Kidney (tissue), 14 donors: ENCODE results near the gene ZNF493. TPM values are rescaled to one million over a fixed set of nuclear protein-coding genes. Genes with fewer than 3 reads are reported as not detected.

Experiments
- DNase-seq, 5 donors: peaks; one replicate each; pipeline ENCODE4 v3.0.0-alpha.2; 2013 to 2020
- FAIRE-seq: peaks from 2 replicates; lab custom pipeline; 2012; peaks lifted over from hg19 to GRCh38; lab: Jason Lieb, UNC
- H3K27ac ChIP-seq, 2 donors: one replicate each; pipeline ENCODE4 v1.7.0; 2013; ENCODE audit warnings: low read depth in 2 of 2, low read length in 2 of 2, inconsistent platforms in 1 of 2
- H3K27me3 ChIP-seq: one replicate; pipeline ENCODE4 v1.7.1; 2013; ENCODE audit warnings: low read length, inconsistent platforms; ENCODE audit not compliant: control insufficient read depth, insufficient read depth
- H3K36me3 ChIP-seq, 3 donors: one replicate each; pipeline versions ENCODE4 v1.7.0 to v1.7.1; 2013; ENCODE audit warnings: low read length in 3 of 3, control low read depth in 1 of 3, inconsistent platforms in 1 of 3; ENCODE audit not compliant: insufficient read depth in 3 of 3, control insufficient read depth in 2 of 3
- H3K4me1 ChIP-seq, 3 donors: one replicate each; pipeline versions ENCODE4 v1.7.0 to v1.7.1; 2013; ENCODE audit warnings: low read length in 3 of 3, inconsistent platforms in 1 of 3, low read depth in 1 of 3; ENCODE audit not compliant: control insufficient read depth in 2 of 3, insufficient read depth in 2 of 3
- H3K4me3 ChIP-seq, 3 donors: one replicate each; pipeline versions ENCODE4 v1.7.0 to v1.8.1; 2013; ENCODE audit warnings: low read length in 3 of 3, control low read depth in 1 of 3, inconsistent platforms in 1 of 3
- H3K9ac ChIP-seq, 3 donors: one replicate each; pipeline versions ENCODE4 v1.7.0 to v1.7.1; 2013; ENCODE audit warnings: low read length in 3 of 3, control low read depth in 1 of 3, inconsistent platforms in 1 of 3
- H3K9me3 ChIP-seq, 3 donors: one replicate each; pipeline versions ENCODE4 v1.7.0 to v1.7.1; 2013; ENCODE audit warnings: low read length in 3 of 3, control low read depth in 1 of 3, inconsistent platforms in 1 of 3; ENCODE audit not compliant: control insufficient read depth in 2 of 3, insufficient read depth in 1 of 3
- intact Hi-C: fragments of 100-400 bp; cut with DNase I; formaldehyde crosslinking; loops from one replicate; pipeline ENCODE4 v1.11.1; 2022
- polyA plus RNA-seq: library from polyadenylated mRNA; stranded (reverse); fragments of 350-450 nt; fragmentation: Illumina TruSeq; extraction: RNeasy Lipid Tissue Mini Kit (QIAGEN cat#74804); gene quantifications from one replicate; pipeline ENCODE4 v1.2.3, GENCODE V29; 2014; ENCODE audit warnings: low read depth, low replicate concordance; ENCODE audit not compliant: insufficient read depth
- total RNA-seq: library from RNA; stranded (reverse); fragmentation: NEBNext Ultra II Directional; extraction: Animal tissue kit (Norgen Biotek cat#: 25700); gene quantifications from one replicate; pipeline ENCODE4 v1.2.1, GENCODE V29; 2021
- TF ChIP-seq, protein P1 (sequence below): IDR thresholded peaks from 3 replicates; pipeline ENCODE4 v1.5.1; 2012; ENCODE audit warnings: mild to moderate bottlenecking, moderate library complexity, borderline replicate concordance; ENCODE audit not compliant: insufficient read depth; ENCODE audit errors: extremely low read depth
- donor health status: control.
- donor health status: control.
- donor health status: control.
- donor health status: control.
- donor health status: control.
- donor health status: DM: yes; HTN: yes; CAD: no.
- donor health status: Normal renal cell carcinoma (clear cell type).

The ZNF493 gene
- total and polyA plus RNA-seq, 2 donors from 2014 or later, result 7.1 to 26.7 TPM

DNA sequence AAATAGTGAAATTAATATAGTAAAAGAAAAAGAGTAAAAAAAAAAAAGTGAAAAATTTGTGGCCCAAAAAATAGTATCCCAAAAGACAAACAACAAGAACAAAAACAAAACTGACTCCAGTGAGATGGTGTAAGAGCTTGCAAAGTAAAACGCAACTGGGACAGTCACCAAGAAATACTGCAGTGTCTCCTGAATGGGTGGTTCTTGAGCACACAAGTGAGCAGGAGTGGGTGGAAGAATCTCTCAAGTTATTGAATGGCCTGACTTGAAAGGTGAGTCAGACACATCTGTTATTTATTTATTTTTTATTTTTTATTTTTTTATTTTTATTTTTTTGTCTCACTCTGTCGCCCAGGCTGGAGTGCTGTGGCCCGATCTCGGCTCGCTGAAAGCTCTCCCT, 1.9 kb downstream of the ZNF493 start:
- intact Hi-C loops, result no loop called here
- no peak for FAIRE-seq
- no peak overlapping the region for H3K4me3 ChIP-seq

GRCh38 chr19:21402303-21402985, 5.5 kb downstream of the ZNF493 start:
- Histone ChIP-seq H3K4me1 (peaks cover 0 to 7% (median 4%) of the 10 kb centered on the region in 3 donors), H3K36me3 (peaks cover 0 to 2% (median 0%) of the 10 kb centered on the region in 3 donors), H3K4me3 (no peak overlapping the region), H3K27me3 (no peaks in the 10 kb centered on the region), H3K9me3 (no peaks in the 10 kb centered on the region), H3K27ac (no peak overlapping the region), H3K9ac (no peak overlapping the region)
- intact Hi-C loops, result no loop called here
- TF ChIP-seq, protein P1, sequence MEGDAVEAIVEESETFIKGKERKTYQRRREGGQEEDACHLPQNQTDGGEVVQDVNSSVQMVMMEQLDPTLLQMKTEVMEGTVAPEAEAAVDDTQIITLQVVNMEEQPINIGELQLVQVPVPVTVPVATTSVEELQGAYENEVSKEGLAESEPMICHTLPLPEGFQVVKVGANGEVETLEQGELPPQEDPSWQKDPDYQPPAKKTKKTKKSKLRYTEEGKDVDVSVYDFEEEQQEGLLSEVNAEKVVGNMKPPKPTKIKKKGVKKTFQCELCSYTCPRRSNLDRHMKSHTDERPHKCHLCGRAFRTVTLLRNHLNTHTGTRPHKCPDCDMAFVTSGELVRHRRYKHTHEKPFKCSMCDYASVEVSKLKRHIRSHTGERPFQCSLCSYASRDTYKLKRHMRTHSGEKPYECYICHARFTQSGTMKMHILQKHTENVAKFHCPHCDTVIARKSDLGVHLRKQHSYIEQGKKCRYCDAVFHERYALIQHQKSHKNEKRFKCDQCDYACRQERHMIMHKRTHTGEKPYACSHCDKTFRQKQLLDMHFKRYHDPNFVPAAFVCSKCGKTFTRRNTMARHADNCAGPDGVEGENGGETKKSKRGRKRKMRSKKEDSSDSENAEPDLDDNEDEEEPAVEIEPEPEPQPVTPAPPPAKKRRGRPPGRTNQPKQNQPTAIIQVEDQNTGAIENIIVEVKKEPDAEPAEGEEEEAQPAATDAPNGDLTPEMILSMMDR, result no peak
- DNase-seq, result no peak
- FAIRE-seq, result no peak

More for the DNA sequence above, 1.9 kb downstream of the ZNF493 start:
- Histone ChIP-seq H3K27ac (no peak overlapping the region), H3K4me1 (peaks cover 0 to 7% (median 4%) of the 10 kb centered on the region in 3 donors), H3K9ac (no peak overlapping the region), H3K36me3 (peaks cover 0 to 2% (median 0%) of the 10 kb centered on the region in 3 donors), H3K27me3 (no peaks in the 10 kb centered on the region), H3K9me3 (no peaks in the 10 kb centered on the region)
- no peak for DNase-seq
- TF ChIP-seq, protein P1, result no peak

DNA sequence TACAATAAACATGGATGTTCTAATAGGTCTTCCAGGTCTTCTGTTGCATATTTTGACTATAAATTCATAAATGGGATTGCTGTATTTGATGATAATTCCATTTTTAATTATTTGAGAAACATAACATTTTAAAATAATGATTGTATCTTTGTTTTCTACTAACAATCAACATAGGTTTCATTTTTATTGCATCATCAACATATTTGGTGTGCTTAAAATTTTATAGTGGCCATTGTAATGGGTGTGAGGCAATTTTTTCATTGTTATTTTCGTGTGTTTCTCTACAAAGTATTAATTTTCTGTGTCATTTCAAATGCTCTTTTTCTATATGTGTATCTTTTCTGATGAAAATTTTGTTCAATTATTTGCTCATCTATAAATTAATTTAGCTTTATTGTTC, 13.2 kb downstream of the ZNF493 start:
- Histone ChIP-seq H3K27me3 (no peaks in the 10 kb centered on the region), H3K4me3 (no peak overlapping the region), H3K36me3 (peaks cover 6 to 15% (median 7%) of the 10 kb centered on the region in 3 donors), H3K27ac (no peak overlapping the region), H3K4me1 (no peaks in the 10 kb centered on the region), H3K9me3 (peaks cover 0 to 8% (median 2%) of the 10 kb centered on the region in 3 donors), H3K9ac (no peak overlapping the region)
- DNase-seq (no peak), FAIRE-seq (peak; percentile 35)
- intact Hi-C loops, result no loop called here
- TF ChIP-seq, protein P1, result no peak

GRCh38 chr19:21422244-21422643, 25.3 kb downstream of the ZNF493 start:
- no peak for FAIRE-seq
- Histone ChIP-seq H3K9ac (no peak overlapping the region), H3K9me3 (peaks cover 6 to 64% (median 10%) of the 10 kb centered on the region in 3 donors), H3K4me1 (no peaks in the 10 kb centered on the region), H3K27me3 (no peaks in the 10 kb centered on the region), H3K4me3 (no peak overlapping the region), H3K36me3 (peaks cover 2 to 10% (median 2%) of the 10 kb centered on the region in 3 donors), H3K27ac (no peak overlapping the region)
- intact Hi-C loops, result no loop called here
- TF ChIP-seq, protein P1, result no peak
- DNase-seq, result no peak
